NCI-H2029 treated with DMSO at 0.1 percent for 48 hours (cell line): Measurements from ENCODE around the gene GIMAP8.
"Not testable (repeated sequence)": the region's sequence is repeated elsewhere in the genome, so short reads cannot be mapped to it uniquely, and the experiment has no call there.

Experiments used
- DNase-seq: peaks from one replicate; lab custom pipeline; 2025; lab: John Stamatoyannopoulos, UW

The GIMAP8 gene

DNA sequence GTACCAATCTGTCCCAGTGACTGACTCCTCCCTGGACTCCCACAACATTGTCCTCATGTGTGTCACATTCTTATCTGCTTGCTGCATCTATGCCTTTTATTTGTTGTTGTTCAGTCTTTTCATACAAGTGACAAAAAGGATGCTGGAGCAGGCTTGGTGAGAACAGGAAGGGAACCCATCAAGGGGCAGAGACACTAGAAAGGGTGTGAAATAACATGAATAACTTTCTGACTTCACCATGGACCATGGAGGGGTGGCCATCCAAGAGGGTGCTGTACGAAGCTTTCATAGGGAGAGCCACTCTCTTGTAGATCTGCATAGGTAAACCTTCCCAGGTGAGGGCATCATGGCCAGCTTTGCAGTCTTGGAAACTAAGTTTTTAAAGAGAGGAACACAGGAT lies 14.5 kb downstream of the GIMAP8 start:
- DNase-seq: no peak

- no peak for DNase-seq
These were observed 15.0 kb downstream of the GIMAP8 start for GRCh38 chr7:150465414-150465813.

- DNase-seq: no peak
These were observed 16.0 kb downstream of the GIMAP8 start for GRCh38 chr7:150466477-150466876.

DNA sequence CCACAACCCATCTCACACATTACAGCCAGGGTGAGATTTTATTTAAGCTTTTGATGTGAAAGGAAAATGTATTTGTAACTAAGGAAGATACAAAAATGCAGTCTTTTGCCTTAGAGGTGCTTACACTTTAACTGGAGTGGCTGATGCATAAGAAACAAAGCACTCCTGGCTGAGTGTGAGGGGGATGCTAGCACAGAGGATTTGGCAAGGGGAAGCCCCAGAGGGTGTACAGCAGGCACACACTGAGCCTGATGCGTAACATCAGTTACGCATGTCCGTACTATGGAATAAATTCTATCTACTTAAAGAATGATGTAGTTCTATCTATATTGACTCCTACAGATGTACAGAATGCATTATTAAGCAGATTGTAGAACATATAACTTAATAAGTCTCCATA lies 17.8 kb downstream of the GIMAP8 start:
- DNase-seq: no peak

GRCh38 chr7:150471886-150472285 lies 21.5 kb downstream of the GIMAP8 start:
- DNase-seq: no peak

- DNase-seq: no peak
These were observed 23.5 kb downstream of the GIMAP8 start for GRCh38 chr7:150473902-150474301.

DNA sequence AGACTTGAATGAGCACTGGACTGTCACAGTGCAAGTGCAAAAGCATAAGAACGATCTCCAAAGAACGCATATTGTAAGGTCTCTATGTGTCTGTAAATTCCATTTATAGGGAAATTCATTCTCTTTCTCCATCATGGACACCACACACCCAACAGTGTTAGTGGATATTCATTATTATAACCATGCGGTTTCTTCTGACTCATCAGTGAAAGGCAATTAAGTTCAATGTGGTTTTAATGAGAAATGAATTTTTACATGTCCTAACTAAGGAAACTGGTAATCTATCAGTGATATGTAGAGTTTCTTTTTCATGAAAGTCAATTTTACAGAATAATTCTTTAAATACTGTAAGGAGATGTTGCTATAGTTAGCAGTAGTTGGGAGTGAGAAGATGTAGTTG lies 25.9 kb downstream of the GIMAP8 start:
- DNase-seq: no peak

DNA sequence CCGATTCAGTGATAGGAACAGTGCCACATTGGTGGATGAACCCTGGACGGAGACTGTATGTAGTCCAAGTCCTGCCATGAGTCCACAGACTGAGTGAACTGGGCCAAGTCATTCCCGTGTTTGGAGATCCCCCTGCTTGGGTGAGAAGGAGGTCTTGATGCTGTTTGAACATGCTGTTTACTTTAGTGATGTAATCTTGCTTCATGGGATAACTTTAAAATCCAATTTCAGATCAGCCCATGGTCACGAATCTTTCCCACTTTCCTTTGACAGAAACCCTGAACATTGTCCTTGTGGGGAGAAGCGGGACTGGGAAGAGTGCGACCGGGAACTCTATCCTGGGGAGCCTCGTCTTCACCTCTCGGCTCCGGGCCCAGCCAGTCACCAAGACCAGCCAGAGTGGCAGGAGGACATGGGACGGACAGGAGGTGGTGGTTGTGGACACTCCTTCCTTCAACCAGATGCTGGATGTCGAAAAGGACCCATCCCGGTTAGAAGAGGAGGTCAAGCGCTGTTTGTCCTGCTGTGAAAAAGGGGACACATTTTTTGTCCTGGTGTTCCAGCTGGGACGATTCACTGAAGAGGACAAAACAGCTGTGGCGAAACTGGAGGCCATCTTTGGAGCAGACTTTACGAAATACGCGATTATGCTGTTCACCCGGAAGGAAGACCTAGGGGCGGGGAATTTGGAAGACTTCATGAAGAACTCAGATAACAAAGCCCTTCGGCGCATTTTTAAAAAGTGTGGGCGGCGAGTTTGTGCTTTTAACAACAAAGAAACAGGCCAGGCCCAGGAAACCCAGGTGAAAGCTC lies 26.6 kb downstream of the GIMAP8 start:
- DNase-seq: no peak

GRCh38 chr7:150479023-150479716 lies 28.7 kb downstream of the GIMAP8 start:
- DNase-seq: no peak

- DNase-seq: no peak
These were observed 30.9 kb downstream of the GIMAP8 start for GRCh38 chr7:150481186-150481920.

DNA sequence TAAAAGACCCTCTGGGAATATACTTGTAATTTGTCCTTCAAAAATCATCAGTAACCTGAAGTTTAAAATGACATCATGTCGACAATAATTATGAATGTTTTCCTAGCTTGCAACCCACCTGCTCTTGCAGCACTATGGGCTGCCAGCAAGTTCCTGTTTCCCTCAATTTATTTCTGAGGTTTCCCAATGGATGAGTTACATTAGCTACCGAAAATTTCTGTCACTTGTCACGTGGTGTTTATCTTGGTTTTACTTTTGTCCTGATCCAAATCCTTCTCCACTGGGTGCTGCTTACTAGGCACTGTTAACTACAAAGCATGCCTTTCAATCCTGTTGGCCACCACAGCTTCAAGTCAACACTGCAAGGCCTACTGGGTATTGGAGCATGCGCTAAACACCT lies 31.5 kb downstream of the GIMAP8 start:
- no peak for DNase-seq

DNA sequence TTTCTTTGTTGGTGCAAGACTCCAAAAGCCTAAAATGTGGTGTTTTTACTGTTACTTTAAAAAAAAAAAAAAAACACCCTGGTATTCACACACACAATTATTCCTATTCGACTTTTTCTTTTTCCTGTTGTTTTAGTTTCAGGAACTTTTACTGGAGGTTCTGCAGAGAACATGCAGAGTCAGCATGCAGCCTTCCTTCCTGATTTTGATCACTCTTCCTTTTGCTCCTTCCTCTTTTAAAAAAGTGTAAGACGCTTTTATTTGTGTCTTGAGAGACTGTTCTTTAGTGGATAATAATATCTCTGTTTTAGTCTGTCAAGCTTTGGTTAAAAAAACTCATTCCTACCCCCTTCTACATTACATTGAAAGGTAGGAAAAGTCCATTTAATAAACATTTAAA lies 33.1 kb downstream of the GIMAP8 start:
- DNase-seq: not testable (repeated sequence)

GRCh38 chr7:150484071-150484470 lies 33.6 kb downstream of the GIMAP8 start:
- not testable (repeated sequence) for DNase-seq

GRCh38 chr7:150487625-150488024 lies 37.2 kb downstream of the GIMAP8 start:
- no peak for DNase-seq

DNA sequence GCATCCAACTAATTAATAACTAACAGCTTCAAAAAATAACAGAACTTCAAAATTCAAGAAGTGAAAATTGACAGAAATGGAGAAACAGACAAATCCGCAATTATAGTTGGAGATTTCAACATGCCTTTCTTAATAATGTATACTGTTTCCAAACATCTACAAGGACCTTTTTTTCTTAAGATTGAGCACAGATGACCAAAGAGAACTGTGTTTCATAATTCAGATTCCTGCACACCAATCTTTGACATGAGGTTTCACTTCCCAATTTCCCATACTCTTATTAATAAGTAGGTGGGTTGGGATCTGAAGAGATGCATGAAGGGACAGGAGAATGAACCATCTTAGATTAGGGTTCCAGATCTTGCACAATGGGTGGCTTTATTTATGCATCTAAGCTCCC lies 39.4 kb downstream of the GIMAP8 start:
- DNase-seq: no peak

- not testable (repeated sequence) for DNase-seq
These were observed 43.0 kb downstream of the GIMAP8 start for GRCh38 chr7:150493442-150493841.

GRCh38 chr7:150502519-150502918 lies 52.1 kb downstream of the GIMAP8 start:
- DNase-seq: no peak

DNA sequence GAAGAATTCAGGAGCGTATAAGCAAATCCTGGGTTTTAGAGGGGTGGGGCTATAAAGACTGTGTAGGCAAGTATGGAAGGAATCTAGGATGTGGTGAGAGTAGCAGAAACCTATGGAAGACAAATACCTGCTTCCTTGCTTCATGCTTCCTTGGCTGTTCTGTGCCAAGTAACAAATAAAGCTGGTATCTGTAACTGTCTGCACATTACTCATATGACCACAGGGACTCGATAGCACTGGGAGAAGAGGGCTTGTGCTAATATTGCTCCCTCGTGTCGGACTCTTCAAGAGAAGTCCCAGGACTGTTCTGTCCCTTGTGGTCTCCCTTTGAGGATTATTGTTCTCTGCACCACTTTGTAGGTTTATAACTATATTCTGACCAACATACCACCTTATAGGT lies 52.7 kb downstream of the GIMAP8 start:
- no peak for DNase-seq

DNA sequence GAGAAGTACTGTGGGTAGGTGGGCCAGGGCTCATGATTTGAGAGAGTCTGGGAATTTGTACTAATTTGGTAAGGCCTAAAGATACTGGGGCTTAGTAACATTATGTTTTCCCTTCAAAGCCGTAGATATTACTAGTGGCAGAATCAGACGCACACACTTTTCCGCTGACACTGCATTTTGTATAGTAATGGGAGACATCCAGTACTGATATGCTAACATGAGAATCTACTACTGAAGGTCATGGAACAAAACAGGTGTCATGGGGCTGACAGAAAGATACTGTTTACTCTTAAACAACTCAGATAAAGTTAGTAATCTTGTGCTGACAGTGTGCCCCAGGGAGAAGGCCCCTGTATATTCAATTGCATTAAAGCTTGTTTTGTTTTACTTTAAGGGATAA lies 53.2 kb downstream of the GIMAP8 start:
- DNase-seq: no peak

GRCh38 chr7:150507947-150508602 lies 57.6 kb downstream of the GIMAP8 start:
- no peak for DNase-seq

DNA sequence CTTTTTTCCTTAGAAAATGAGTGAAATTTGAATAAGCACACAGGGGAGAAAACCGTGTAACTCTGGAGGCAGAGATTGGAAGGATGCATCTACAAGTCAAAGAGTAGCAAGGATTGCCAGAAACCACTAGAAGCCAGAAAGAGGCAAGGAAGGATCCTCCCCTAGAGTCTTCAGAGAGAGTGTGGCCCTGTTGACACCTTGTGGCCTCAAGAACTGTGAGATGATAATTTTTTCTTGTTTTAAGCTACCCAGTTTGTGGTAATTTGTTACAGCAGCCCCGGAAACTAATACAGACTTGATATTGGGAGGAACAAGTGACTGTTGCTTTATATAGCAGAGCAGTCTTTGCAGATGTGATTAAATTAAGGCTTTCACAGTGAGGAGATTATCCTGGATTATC lies 60.6 kb downstream of the GIMAP8 start:
- DNase-seq: no peak

DNA sequence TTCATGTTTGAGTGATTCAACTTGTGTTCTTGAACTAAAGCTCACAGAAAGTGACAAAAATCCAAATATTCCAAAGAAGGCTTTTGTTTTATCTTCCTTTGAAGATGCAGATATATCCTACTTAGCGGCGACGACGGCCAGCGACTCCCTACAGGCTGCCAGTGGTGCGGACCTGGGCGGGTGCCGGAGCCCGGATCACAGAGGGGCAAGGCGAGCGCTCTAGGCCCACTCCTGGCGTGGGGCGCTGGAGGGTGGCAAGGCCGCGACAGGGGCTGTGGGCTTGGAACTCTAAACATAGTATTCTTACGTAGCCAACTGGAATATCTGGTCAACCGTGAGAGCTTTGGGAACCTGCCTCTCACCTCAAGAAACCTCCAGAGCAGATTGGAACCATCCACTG lies 63.3 kb downstream of the GIMAP8 start:
- no peak for DNase-seq
